ELF-1 (cell line): ENCODE results near the gene CELF5.

Experiments used
- DNase-seq: peaks from one replicate; pipeline ENCODE4 v3.0.0-alpha.2; 2016; ENCODE audit warnings: low read depth, low spot score

Gene CELF5

GRCh38 chr19:3344608-3345598, 120.4 kb downstream of the CELF5 start:
- DNase-seq: no peak

- no peak for DNase-seq
Measured at GRCh38 chr19:3345850-3346460, 121.5 kb downstream of the CELF5 start.
